SK-N-SH treated with all-trans-retinoic acid at 6 μM for 48 hours (cell line): Measurements from ENCODE around the gene GPATCH2L.

Experiments
- ATAC-seq: fragments of 200-7000 bp; cut with Tn5 transposase; 3 replicates; pipeline ENCODE4 v1.9.1; 2020; ENCODE audit warnings: mild to moderate bottlenecking, moderate library complexity
- ARNTL ChIP-seq: fragments of 450-650 bp; formaldehyde crosslinking; IDR thresholded peaks from 2 replicates; pipeline ENCODE4 v1.5.0; 2020; ENCODE audit warnings: low read depth, mild to moderate bottlenecking, moderate library complexity, borderline replicate concordance
- BACH2 ChIP-seq: fragments of 250-450 bp; sonication (Bioruptor Pico); IDR thresholded peaks from 2 replicates; pipeline ENCODE4 v1.9.0; 2021; ENCODE audit warnings: mild to moderate bottlenecking, borderline replicate concordance
- CSDC2 ChIP-seq: fragments of 250-450 bp; sonication (Bioruptor Pico); IDR thresholded peaks from 2 replicates; pipeline ENCODE4 v1.5.0; 2020; ENCODE audit warnings: mild to moderate bottlenecking, moderate library complexity
- CSRNP3 ChIP-seq: fragments of 250-450 bp; sonication (Bioruptor Pico); IDR thresholded peaks from 2 replicates; pipeline ENCODE4 v1.5.1; 2021; ENCODE audit warnings: mild to moderate bottlenecking, moderate library complexity
- ESRRG ChIP-seq: fragments of 250-450 bp; sonication (Bioruptor Pico); IDR thresholded peaks from 2 replicates; pipeline ENCODE4 v1.6.1; 2021; ENCODE audit warnings: mild to moderate bottlenecking
- GLIS3 ChIP-seq: fragments of 250-450 bp; sonication (Bioruptor Pico); IDR thresholded peaks from 2 replicates; pipeline ENCODE4 v1.5.0; 2020; ENCODE audit warnings: mild to moderate bottlenecking, moderate library complexity
- ISL1 ChIP-seq: fragments of 250-450 bp; sonication (Bioruptor Pico); IDR thresholded peaks from 2 replicates; pipeline ENCODE4 v2.1.2; 2022; ENCODE audit warnings: mild to moderate bottlenecking, moderate library complexity
- OSR1 ChIP-seq: fragments of 250-450 bp; sonication (Bioruptor Pico); IDR thresholded peaks from 2 replicates; pipeline ENCODE4 v1.8.0; 2022; ENCODE audit warnings: moderate library complexity, mild to moderate bottlenecking, inconsistent platforms
- PPARA ChIP-seq: fragments of 250-450 bp; sonication (Bioruptor Pico); IDR thresholded peaks from 2 replicates; pipeline ENCODE4 v1.5.0; 2020; ENCODE audit warnings: mild to moderate bottlenecking, borderline replicate concordance
- RARB ChIP-seq: fragments of 250-450 bp; sonication (Bioruptor Pico); IDR thresholded peaks from 2 replicates; pipeline ENCODE4 v1.8.0; 2021; ENCODE audit warnings: mild to moderate bottlenecking, moderate library complexity
- SNAI2 ChIP-seq: fragments of 250-450 bp; sonication (Bioruptor Pico); IDR thresholded peaks from 2 replicates; pipeline ENCODE4 v1.5.0; 2020; ENCODE audit warnings: mild to moderate bottlenecking, moderate library complexity
- TOX ChIP-seq: fragments of 250-450 bp; sonication (Bioruptor Pico); IDR thresholded peaks from 2 replicates; pipeline ENCODE4 v1.8.0; 2021; ENCODE audit warnings: mild to moderate bottlenecking, moderate library complexity, borderline replicate concordance
- ZC3H10 ChIP-seq: fragments of 250-450 bp; sonication (Bioruptor Pico); IDR thresholded peaks from 2 replicates; pipeline ENCODE4 v1.5.1; 2021; ENCODE audit warnings: mild to moderate bottlenecking, moderate library complexity
- ZFP3 ChIP-seq: fragments of 250-450 bp; sonication (Bioruptor Pico); IDR thresholded peaks from 2 replicates; pipeline ENCODE4 v1.5.0; 2020; ENCODE audit warnings: mild to moderate bottlenecking, moderate library complexity
- ZFP30 ChIP-seq: fragments of 450-650 bp; formaldehyde crosslinking; IDR thresholded peaks from 2 replicates; pipeline ENCODE4 v1.5.0; 2022; ENCODE audit warnings: mild to moderate bottlenecking, moderate library complexity
- ZNF70 ChIP-seq: fragments of 450-650 bp; formaldehyde crosslinking; IDR thresholded peaks from 2 replicates; pipeline ENCODE4 v1.5.0; 2020; ENCODE audit warnings: mild to moderate bottlenecking, moderate library complexity
- ZNF8 ChIP-seq: fragments of 450-650 bp; formaldehyde crosslinking; IDR thresholded peaks from 2 replicates; pipeline ENCODE4 v1.5.0; 2020; ENCODE audit warnings: mild to moderate bottlenecking, moderate library complexity
- TF ChIP-seq, protein P1 (sequence below): fragments of 250-450 bp; sonication (Bioruptor Pico); IDR thresholded peaks from 2 replicates; pipeline ENCODE4 v1.5.1; 2020; ENCODE audit warnings: low read depth, mild to moderate bottlenecking, moderate library complexity
- TF ChIP-seq, protein P2 (sequence below): fragments of 250-450 bp; sonication (Bioruptor Pico); IDR thresholded peaks from 2 replicates; pipeline ENCODE4 v1.5.0; 2020; ENCODE audit warnings: mild to moderate bottlenecking, moderate library complexity
- TF ChIP-seq, protein P3 (sequence below): fragments of 250-450 bp; sonication (Bioruptor Pico); IDR thresholded peaks from 2 replicates; pipeline ENCODE4 v1.8.0; 2021; ENCODE audit warnings: low read depth, mild to moderate bottlenecking, moderate library complexity, borderline replicate concordance

Gene GPATCH2L

GRCh38 chr14:76186308-76187027 is 34.7 kb downstream of the GPATCH2L start:
- TF ChIP-seq, protein P1, sequence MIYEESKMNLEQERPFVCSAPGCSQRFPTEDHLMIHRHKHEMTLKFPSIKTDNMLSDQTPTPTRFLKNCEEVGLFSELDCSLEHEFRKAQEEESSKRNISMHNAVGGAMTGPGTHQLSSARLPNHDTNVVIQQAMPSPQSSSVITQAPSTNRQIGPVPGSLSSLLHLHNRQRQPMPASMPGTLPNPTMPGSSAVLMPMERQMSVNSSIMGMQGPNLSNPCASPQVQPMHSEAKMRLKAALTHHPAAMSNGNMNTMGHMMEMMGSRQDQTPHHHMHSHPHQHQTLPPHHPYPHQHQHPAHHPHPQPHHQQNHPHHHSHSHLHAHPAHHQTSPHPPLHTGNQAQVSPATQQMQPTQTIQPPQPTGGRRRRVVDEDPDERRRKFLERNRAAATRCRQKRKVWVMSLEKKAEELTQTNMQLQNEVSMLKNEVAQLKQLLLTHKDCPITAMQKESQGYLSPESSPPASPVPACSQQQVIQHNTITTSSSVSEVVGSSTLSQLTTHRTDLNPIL (CRISPR knock-in tag) = no peak
- TF ChIP-seq TOX (CRISPR knock-in tag) (no peak), RARB (no peak), ZFP30 (no peak), ZNF70 (CRISPR knock-in tag) (no peak), ARNTL (CRISPR knock-in tag) (no peak), BACH2 (CRISPR knock-in tag) (no peak), ZC3H10 (CRISPR knock-in tag) (no peak), ZFP3 (CRISPR knock-in tag) (no peak), ISL1 (CRISPR knock-in tag) (no peak), ESRRG (CRISPR knock-in tag) (no peak), OSR1 (CRISPR knock-in tag) (no peak), CSDC2 (CRISPR knock-in tag) (no peak)
- TF ChIP-seq, protein P2, sequence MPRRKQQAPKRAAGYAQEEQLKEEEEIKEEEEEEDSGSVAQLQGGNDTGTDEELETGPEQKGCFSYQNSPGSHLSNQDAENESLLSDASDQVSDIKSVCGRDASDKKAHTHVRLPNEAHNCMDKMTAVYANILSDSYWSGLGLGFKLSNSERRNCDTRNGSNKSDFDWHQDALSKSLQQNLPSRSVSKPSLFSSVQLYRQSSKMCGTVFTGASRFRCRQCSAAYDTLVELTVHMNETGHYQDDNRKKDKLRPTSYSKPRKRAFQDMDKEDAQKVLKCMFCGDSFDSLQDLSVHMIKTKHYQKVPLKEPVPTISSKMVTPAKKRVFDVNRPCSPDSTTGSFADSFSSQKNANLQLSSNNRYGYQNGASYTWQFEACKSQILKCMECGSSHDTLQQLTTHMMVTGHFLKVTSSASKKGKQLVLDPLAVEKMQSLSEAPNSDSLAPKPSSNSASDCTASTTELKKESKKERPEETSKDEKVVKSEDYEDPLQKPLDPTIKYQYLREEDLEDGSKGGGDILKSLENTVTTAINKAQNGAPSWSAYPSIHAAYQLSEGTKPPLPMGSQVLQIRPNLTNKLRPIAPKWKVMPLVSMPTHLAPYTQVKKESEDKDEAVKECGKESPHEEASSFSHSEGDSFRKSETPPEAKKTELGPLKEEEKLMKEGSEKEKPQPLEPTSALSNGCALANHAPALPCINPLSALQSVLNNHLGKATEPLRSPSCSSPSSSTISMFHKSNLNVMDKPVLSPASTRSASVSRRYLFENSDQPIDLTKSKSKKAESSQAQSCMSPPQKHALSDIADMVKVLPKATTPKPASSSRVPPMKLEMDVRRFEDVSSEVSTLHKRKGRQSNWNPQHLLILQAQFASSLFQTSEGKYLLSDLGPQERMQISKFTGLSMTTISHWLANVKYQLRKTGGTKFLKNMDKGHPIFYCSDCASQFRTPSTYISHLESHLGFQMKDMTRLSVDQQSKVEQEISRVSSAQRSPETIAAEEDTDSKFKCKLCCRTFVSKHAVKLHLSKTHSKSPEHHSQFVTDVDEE (CRISPR knock-in tag) = no peak
- ATAC-seq = no peak

DNA sequence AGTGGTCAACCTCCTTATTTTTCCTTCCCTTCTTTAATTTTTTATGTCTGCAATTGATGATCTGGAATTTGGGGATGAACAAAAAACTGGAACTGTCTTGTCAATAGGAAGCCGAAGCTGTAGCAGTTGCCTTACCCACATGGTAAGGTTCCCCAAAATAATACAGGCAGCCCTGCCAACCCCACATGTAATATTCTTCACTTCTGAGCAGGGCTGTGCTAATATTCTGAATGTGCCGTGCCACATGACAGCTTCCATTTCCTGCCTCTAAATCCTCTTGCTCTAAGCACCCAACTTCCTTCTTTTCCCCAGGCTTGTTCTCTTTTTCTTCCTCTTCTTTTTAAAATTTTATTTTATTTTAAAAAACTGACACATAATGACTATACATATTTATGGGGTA is 39.6 kb downstream of the GPATCH2L start:
- no peak for TF ChIP-seq ZNF8 (CRISPR knock-in tag)
- TF ChIP-seq BACH2 (CRISPR knock-in tag) = no peak
- TF ChIP-seq ZNF70 (CRISPR knock-in tag) = no peak
- TF ChIP-seq TOX (CRISPR knock-in tag) = no peak
- TF ChIP-seq RARB = no peak
- no peak for TF ChIP-seq ISL1 (CRISPR knock-in tag)
- TF ChIP-seq, protein P2 (CRISPR knock-in tag) = no peak
- no peak for TF ChIP-seq ZFP3 (CRISPR knock-in tag)
- TF ChIP-seq OSR1 (CRISPR knock-in tag) = no peak
- TF ChIP-seq ARNTL (CRISPR knock-in tag) = no peak
- no peak for TF ChIP-seq CSRNP3 (CRISPR knock-in tag)
- no peak for TF ChIP-seq SNAI2 (CRISPR knock-in tag)
- TF ChIP-seq, protein P3, sequence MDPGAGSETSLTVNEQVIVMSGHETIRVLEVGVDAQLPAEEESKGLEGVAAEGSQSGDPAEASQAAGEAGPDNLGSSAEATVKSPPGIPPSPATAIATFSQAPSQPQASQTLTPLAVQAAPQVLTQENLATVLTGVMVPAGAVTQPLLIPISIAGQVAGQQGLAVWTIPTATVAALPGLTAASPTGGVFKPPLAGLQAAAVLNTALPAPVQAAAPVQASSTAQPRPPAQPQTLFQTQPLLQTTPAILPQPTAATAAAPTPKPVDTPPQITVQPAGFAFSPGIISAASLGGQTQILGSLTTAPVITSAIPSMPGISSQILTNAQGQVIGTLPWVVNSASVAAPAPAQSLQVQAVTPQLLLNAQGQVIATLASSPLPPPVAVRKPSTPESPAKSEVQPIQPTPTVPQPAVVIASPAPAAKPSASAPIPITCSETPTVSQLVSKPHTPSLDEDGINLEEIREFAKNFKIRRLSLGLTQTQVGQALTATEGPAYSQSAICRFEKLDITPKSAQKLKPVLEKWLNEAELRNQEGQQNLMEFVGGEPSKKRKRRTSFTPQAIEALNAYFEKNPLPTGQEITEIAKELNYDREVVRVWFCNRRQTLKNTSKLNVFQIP (CRISPR knock-in tag) = no peak
- no peak for TF ChIP-seq CSDC2 (CRISPR knock-in tag)
- no peak for TF ChIP-seq GLIS3
- no peak for TF ChIP-seq PPARA
- no peak for ATAC-seq
